Epithelial cell of proximal tubule (primary cell): Measurements from ENCODE around the gene IFT20. TPM values are rescaled to one million over a fixed set of nuclear protein-coding genes. Genes with fewer than 3 reads are reported as not detected.

Experiments used
- DNase-seq: peaks from one replicate; pipeline ENCODE4 v3.0.0-alpha.2; 2011; ENCODE audit warnings: low read depth
- H3K4me3 ChIP-seq: 2 replicates; pipeline ENCODE4 v1.5.1; 2011; ENCODE audit warnings: low read depth, mild to moderate bottlenecking, low read length
- total RNA-seq: library from RNA; depleted of rRNA; stranded (reverse); fragments of >200 nt; gene quantifications from 2 replicates; pipeline ENCODE4 v1.2.3, GENCODE V29; 2015
- TF ChIP-seq, protein P1 (sequence below): conservative IDR thresholded peaks from 2 replicates; pipeline ENCODE4 v1.5.1; 2012; ENCODE audit warnings: low read depth, mild to moderate bottlenecking, low read length

IFT20 gene
- total RNA-seq, 1 donor from 2014 or later, result 32.9 TPM

DNA sequence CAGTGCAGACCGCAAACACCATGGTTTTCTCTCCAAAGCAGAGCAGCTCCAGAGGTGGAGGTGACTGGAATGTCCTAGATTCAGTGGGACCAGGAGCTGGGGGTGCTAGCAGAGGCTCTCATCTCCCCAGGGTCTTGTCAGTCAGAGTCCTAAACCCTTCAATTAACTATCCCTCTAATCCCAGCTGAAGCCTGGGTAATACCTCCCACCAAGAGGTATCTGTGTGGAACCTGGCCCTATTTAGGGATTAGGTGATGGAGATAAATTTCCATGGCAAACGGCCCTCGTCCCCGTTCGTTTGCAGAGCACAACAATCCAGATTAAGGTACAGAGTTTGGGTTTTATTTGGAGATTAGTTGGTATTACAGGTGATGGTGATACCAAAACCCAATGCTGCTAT, 27.9 kb upstream of the IFT20 start:
- H3K4me3 ChIP-seq, result no peak overlapping the region
- DNase-seq, result no peak
- TF ChIP-seq, protein P1, sequence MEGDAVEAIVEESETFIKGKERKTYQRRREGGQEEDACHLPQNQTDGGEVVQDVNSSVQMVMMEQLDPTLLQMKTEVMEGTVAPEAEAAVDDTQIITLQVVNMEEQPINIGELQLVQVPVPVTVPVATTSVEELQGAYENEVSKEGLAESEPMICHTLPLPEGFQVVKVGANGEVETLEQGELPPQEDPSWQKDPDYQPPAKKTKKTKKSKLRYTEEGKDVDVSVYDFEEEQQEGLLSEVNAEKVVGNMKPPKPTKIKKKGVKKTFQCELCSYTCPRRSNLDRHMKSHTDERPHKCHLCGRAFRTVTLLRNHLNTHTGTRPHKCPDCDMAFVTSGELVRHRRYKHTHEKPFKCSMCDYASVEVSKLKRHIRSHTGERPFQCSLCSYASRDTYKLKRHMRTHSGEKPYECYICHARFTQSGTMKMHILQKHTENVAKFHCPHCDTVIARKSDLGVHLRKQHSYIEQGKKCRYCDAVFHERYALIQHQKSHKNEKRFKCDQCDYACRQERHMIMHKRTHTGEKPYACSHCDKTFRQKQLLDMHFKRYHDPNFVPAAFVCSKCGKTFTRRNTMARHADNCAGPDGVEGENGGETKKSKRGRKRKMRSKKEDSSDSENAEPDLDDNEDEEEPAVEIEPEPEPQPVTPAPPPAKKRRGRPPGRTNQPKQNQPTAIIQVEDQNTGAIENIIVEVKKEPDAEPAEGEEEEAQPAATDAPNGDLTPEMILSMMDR, result no peak

DNA sequence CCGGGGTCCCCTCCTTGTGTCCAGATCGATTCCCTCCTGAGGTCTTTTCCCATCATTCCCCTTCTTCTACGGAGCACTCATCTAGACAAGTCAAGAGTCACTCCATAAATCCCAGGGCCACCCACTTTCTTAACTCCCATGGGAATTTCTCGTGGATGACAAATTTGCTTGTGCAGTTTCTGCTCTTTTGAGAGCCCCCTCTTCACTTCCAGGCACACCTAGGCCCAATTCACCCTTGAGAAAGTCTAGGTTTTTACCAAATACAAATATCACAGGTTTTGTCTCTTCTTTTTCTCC, 22.6 kb upstream of the IFT20 start:
- DNase-seq, result no peak
- H3K4me3 ChIP-seq, result peak overlapping the region; percentile 91
- TF ChIP-seq, protein P1, result no peak

- no peak for DNase-seq
- TF ChIP-seq, protein P1, result no peak
Observed at GRCh38 chr17:28357061-28357900, 22.0 kb upstream of the IFT20 start, which contains the start of gene POLDIP2. Gene POLDIP2 (minus strand): TSS chr17:28357527. CDS start chr17:28357448, 79 bp downstream.

GRCh38 chr17:28350271-28350670, 15.0 kb upstream of the IFT20 start:
- no peak overlapping the region for H3K4me3 ChIP-seq
- TF ChIP-seq, protein P1, result no peak
- no peak for DNase-seq

More at GRCh38 chr17:28357061-28357900, 22.0 kb upstream of the IFT20 start, which contains the start of gene POLDIP2:
- H3K4me3 ChIP-seq, result peak within 1 kb of the TSS; percentile 91

GRCh38 chr17:28348979-28349378, 13.7 kb upstream of the IFT20 start:
- TF ChIP-seq, protein P1, result no peak

GRCh38 chr17:28347261-28347891, 12.1 kb upstream of the IFT20 start:
- H3K4me3 ChIP-seq, result no peak overlapping the region
- no peak for DNase-seq
- TF ChIP-seq, protein P1, result no peak

More at GRCh38 chr17:28348979-28349378, 13.7 kb upstream of the IFT20 start:
- H3K4me3 ChIP-seq, result no peak overlapping the region
- DNase-seq, result no peak

DNA sequence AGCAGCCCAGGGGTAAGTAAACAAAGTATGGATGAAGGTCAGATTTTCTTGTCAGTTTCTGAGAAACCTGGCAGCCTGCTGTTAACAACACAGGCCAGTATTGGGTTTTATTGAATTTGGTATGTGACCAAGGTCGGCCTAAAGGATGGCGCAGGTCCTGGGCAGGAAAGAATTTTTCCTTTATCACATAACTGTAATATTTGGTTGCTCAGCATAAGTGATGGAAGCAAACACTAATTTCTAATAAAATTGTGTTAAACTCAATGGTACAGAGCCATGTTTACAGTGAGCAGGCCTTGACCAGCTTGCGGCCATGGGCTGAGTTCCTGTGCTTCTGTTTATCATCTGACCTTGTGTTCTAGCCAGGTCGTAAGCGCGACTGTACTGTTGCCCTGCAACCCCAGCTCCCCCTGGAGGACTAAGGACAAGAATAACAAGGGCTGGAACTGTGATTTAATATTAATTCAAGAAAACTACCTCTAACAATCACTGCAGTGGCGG, 11.5 kb upstream of the IFT20 start:
- H3K4me3 ChIP-seq, result no peak overlapping the region
- DNase-seq, result no peak
- TF ChIP-seq, protein P1, result peak; percentile 44
